Fibroblast of lung (primary cell): ENCODE data around the gene LPP.

ENCODE experiments used
- EZH2 ChIP-seq: IDR thresholded peaks from 2 replicates; pipeline ENCODE4 v1.5.1; 2012; ENCODE audit warnings: low read length, control low read depth, mild to moderate bottlenecking; ENCODE audit errors: missing control alignments
- TF ChIP-seq, protein P1 (sequence below), 2 donors: IDR thresholded peaks in 1 of 2; conservative IDR thresholded peaks in 1 of 2; 1 replicate in 1 of 2; 2 replicates in 1 of 2; pipeline ENCODE4 v1.5.1; 2011 to 2012; ENCODE audit warnings: low read length in 2 of 2, control low read depth in 1 of 2, inconsistent platforms in 1 of 2, low read depth in 1 of 2, mild to moderate bottlenecking in 1 of 2

DNA sequence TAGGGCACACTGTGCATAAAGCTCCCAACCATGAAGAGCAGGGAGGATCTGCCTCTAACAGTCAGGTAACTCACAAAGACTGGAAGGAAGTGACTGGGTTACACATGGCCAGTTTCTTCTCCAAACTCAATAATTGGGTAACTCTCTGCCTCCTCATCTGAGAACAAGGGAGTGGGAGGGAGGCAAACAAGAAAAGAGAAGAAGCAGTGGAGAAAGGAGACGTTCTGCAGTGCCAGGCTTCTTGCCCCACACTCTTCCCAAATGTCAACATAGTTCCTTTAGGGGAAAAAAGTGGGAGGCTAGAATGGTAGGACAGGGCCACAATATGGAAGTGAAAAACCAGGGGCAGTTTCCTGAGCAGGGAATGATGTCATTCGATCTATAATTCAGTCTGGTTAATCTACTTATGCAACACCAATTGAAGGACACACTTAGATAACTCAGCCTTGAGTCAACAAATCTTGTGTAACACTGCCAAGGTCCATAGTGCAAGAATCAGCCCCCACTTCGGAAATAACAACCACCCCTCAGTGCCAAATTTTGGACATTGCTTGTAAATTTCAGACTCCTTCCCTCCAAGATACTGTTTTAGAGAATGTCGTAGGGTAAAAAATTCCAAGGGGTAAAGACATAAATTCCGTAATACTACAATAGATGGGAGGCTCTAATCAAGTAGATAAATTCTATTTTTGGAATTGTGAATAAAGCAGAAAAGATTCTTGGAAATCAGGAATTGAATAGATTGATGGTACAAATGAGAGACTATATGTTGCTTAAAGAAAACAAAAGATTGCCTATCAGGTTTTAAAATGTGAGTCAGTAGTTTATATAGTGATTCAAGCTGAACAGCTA is 143.0 kb downstream of the LPP start:
- TF ChIP-seq, protein P1, sequence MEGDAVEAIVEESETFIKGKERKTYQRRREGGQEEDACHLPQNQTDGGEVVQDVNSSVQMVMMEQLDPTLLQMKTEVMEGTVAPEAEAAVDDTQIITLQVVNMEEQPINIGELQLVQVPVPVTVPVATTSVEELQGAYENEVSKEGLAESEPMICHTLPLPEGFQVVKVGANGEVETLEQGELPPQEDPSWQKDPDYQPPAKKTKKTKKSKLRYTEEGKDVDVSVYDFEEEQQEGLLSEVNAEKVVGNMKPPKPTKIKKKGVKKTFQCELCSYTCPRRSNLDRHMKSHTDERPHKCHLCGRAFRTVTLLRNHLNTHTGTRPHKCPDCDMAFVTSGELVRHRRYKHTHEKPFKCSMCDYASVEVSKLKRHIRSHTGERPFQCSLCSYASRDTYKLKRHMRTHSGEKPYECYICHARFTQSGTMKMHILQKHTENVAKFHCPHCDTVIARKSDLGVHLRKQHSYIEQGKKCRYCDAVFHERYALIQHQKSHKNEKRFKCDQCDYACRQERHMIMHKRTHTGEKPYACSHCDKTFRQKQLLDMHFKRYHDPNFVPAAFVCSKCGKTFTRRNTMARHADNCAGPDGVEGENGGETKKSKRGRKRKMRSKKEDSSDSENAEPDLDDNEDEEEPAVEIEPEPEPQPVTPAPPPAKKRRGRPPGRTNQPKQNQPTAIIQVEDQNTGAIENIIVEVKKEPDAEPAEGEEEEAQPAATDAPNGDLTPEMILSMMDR (conservative IDR thresholded peaks at IDR 0.05 in 1 of 2, IDR thresholded peaks at IDR 0.05 in 1 of 2; ENCODE audit: low read depth in 1 of 2, low read length in 2 of 2): no peak
- TF ChIP-seq EZH2: no peak
